NCI-H2081 (cell line): Measurements from ENCODE around the gene TALDO1.
"Not testable (repeated sequence)": the region's sequence is repeated elsewhere in the genome, so short reads cannot be mapped to it uniquely, and the experiment has no call there.

ENCODE experiments used
- DNase-seq, 2 experiments: peaks; one replicate each; lab custom pipeline; 2025; lab: John Stamatoyannopoulos, UW

Gene TALDO1

DNA sequence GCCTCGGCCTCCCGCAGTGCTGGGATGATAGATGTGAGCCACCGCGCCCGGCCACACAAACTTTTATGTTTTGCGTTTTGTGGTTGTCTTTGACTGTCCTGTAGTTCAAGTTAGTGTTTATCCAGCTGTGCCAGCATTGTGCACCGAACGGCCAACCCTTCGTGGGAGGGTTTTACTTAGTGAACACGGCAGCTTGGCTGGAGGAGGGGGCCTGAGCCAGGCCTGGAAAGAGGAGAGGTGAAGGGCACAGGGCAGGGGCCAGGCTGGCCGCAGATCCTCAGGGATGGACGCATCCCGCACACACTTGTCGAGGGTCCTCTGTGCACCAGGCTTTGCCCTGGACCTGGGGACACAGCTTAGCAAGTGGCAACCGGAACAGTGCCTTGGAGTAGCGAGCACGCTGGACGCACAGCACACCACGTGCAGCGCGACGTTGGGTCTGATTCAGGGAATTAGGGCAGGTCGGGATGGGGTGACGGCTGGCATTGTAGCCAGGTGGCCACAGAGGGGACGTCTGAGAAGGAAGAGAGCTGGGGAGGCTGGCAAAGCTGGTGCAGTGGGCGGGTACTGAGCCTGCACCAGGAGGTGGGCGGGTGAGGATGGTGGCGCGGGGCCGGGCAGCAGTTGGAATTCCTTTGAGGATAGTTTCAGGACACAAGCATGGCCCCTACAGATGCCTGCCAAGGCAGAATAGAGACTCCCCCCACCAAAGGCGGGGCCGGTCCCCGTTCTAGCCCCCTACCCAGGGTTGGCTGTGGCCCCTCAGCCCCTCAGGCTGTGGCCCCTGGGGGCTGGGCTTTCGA lies 27.8 kb upstream of the TALDO1 start:
- DNase-seq, result no peak

DNA sequence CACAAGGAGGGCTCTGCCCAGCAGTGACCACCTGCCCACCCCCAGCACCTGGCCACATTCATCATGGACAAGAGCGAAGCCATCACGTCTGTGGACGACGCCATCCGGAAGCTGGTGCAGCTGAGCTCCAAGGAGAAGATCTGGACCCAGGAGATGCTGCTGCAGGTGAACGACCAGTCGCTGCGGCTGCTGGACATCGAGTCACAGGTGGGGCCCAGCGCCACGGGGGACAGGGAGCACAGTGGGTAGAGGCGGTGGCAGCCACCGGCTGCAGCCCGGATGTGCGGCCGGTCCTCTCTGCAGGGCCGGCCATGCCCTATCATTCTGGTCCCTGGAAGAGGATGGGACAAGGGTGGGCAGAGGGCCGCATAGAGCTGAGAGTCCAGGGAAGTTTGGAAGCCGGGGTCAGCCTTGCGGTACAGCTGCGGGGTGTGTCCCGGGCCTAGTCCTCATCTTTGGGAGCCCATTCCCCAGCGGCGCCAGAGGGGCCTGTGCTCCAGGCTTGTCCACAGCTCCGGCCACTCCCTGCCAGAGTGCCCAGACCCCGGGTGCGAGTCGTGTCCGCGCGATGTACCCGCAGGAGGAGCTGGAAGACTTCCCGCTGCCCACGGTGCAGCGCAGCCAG lies 27.1 kb upstream of the TALDO1 start:
- no peak for DNase-seq

GRCh38 chr11:720642-721246 lies 26.5 kb upstream of the TALDO1 start:
- DNase-seq, result no peak

GRCh38 chr11:721247-721740 lies 26.0 kb upstream of the TALDO1 start:
- DNase-seq, result no peak

DNA sequence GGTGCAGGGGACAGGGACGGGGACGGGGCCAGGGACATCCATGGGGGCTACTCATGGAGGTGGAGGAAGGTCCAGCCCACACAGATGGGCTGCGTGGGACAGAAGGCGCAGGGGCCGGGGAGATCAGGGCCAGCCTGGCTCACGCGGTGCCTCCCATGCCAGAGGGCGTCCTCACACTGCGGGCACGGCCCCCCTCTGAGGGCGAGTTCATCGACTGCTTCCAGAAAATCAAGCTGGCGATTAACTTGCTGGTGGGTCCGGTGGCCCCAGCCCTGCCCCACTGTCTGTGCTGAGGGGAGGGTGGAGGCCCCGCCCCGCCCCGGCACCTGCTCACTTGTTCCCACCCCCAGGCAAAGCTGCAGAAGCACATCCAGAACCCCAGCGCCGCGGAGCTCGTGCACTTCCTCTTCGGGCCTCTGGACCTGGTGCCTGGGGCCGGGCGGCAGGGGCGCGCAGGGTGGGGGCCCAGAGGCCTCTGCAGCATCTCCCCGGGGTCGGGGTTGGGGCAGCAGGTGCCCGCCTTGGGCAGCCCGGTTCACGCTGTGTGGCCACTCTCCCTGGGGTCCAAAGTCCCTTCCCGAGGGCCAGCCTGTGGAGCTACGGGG lies 25.4 kb upstream of the TALDO1 start:
- DNase-seq, result peak; percentile 41 to 53

GRCh38 chr11:722346-722811 lies 24.9 kb upstream of the TALDO1 start:
- no peak for DNase-seq

GRCh38 chr11:723120-723883 lies 24.0 kb upstream of the TALDO1 start:
- DNase-seq, result peak; percentile 21 to 33

DNA sequence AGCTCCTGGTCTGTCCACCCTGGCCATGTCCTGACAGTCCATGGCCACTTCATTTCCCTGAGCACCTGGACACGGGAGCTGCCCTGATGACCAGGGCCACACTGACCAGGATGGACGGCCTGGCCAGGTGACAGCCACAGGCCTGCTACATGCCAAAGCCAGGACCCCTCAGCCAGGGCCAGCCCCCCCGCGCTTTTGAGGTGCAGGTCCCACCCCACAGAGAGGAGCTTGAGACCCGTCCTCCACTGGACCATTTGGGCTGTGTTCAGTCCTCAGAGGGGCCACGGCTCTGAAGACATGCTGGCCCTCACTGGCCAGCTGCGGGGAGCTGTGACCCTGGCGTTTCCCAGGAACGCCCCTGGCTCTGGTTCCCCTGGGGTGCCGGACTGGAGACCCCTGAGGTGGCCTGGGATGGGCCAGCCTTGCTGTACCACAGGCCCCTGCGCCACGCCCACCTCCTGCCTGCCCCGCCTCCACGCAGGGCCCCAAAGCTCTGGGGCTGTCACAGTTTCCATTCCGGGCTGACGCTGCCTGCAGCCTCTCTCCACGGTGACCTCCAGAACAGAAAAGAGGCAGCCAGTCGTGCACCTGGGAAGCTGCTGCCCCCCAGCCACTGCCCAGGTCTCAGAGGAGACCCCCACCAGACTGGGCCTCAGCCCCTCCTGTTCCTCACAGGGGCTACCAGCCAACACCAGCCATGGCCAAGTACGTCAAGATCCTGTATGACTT lies 23.1 kb upstream of the TALDO1 start:
- no peak for DNase-seq

DNA sequence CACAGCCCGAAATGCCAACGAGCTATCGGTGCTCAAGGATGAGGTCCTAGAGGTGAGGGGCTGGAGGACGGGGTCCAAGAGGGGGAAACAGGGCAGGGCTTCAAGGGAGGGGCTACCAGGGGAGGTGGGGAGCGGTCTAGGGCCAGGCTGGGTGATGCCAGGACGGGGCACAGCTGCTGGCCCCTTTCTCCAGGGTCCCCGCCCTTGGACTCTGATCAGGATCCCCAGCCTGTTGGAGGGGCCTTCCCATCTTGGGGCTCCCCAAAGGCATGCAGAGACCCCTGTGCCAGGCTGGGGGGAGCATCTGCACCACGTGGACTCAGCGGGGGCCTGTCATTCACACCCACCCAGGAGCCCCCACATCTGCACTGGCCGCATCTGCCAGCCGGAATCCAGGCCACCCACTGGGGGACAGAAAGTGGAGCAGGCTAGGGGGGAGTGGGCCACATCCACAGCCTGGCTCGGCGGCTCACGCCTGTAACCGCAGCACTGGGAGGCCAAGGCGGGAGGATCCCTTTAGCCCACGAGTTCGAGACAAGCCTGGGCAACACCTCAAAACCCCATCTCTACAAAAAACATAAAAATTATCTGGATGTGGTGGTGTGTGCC lies 22.4 kb upstream of the TALDO1 start:
- no peak for DNase-seq

- DNase-seq, result peak; percentile 33 to 70
Observed at GRCh38 chr11:725624-726202, 21.6 kb upstream of the TALDO1 start.

DNA sequence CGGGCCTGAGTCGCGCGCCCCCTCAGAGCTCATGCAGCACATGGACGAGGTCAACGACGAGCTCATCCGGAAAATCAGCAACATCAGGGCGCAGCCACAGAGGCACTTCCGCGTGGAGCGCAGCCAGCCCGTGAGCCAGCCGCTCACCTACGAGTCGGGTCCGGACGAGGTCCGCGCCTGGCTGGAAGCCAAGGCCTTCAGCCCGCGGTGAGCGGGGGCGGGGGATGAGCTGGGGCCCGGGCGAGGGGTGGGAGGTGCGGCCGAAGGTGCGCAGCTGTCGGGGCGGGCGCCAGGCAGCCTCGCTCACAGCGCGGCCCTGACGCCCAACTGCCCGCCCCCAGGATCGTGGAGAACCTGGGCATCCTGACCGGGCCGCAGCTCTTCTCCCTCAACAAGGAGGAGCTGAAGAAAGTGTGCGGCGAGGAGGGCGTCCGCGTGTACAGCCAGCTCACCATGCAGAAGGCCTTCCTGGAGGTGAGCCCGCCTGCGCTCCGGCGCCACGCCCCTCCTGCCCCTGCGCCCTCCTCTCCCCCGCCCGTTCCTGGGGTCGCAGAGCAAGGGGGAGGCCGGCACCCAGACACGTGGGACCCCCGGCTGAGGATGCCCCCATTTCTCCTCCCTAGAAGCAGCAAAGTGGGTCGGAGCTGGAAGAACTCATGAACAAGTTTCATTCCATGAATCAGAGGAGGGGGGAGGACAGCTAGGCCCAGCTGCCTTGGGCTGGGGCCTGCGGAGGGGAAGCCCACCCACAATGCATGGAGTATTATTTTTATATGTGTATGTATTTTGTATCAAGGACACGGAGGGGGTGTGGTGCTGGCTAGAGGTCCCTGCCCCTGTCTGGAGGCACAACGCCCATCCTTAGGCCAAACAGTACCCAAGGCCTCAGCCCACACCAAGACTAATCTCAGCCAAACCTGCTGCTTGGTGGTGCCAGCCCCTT lies 20.7 kb upstream of the TALDO1 start:
- DNase-seq, result peak; percentile 70 to 79

GRCh38 chr11:727281-727701 lies 20.0 kb upstream of the TALDO1 start:
- DNase-seq, result no peak

DNA sequence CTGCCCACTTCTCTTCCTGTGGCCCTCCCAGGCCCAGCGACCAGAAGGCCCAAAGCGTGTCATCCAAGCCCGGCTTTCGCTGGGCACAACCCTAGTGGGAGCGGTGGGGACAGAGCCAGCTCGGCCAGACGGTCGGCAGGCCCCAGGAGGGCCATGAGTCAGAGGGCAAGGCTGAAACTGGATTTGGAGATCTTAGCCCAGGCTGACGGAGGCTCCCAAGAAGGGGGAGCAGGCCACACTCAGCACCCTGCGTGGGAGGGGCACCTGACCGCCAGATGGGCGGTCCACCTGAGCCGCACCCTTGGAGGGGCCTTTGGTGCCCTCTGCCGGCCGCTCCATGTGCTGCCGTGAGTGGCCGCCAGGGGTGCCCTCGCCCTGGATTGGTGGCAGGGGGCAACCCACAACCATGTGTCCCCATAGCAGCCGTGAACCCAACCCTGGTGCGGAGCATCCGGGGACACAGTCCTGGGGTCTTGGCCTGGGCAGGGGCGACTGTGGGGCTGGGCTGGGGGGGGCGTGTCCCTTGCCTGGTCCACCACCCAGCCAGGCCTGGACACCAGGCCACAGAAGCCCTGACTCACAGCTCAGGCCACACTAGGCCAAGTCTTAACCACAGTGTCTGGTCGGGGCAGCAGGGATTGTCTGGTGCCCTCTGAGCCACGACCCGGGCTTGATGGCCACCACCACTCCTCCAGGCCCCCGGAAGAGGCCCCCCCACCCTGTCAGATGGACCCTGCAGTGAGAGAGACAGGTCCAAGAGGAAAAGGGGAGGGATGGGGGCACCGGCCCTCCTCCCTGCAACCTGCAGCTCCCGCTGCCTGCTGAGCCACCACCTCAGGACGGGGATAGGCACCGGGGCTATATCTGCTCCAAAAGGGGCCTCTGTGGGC lies 19.2 kb upstream of the TALDO1 start:
- peak; percentile 48 to 49 for DNase-seq

DNA sequence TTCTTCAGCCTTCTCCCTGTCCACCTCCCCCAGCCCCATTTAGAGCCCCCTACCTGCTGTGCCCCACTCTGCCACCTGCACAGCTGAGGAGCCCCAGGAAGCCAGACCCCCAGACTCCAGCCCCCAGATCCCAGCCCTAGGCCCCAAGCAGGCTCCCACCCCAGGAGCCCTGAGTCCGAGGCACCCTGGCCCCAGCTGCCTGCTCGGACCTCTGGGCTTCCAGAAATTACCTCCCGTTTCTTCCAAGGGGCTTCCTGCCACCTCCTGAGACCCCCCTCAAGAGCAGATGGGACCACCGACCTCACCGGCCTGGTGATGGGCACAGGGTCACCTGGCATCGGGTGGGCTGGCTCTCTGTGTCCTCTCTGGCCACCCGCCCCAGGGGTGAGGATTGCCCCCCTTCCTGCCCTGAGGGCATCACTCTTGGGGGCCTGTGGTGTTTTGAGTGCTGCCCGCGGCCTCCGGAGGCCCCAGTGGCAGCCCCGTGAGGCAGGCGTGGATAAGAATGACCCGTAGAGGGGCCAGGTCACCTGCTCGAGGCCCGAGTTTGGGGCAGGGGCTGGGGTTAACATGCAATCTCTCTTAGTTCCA lies 18.3 kb upstream of the TALDO1 start:
- no peak for DNase-seq

GRCh38 chr11:729492-730074 lies 17.7 kb upstream of the TALDO1 start:
- no peak for DNase-seq

DNA sequence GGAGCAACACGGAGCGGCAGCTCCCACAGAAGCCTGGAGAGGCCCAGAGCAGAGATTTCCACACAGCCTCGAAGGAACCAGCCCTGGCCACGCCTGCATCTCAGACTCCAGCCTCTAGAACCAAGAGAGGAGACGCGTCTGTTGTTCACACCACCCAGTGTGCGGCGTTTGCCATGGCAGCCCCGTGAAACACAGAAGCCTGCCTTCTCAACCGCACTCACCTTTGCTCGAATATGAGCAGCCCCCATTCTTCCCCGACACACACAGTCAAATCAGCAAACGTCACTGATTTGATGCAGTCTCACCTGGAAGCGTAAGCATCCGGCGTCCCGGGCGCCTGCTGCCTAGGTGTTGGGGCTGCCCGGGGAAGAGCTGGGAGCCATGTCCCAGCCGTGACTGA lies 14.2 kb upstream of the TALDO1 start:
- no peak for DNase-seq

DNA sequence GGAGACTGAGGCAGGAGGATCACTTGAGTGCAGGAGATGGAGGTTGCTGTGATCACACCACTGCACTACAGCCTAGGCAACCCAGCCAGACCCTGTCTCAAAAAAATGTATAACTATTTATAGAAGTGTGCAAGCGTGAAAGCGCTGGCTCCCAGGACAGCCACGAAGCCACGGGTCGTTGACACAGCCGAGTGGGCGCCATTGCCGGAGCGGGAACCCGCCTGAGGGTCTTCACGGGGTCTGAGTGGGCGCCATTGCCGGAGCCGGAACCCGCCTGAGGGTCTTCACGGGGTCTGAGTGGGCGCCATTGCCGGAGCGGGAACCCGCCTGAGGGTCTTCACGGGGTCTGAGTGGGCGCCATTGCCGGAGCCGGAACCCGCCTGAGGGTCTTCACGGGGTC lies 12.7 kb upstream of the TALDO1 start:
- not testable (repeated sequence) for DNase-seq
